SU-DHL-6 (cell line): Measurements from ENCODE around the gene UBE2D1.

Experiments
- H2AFZ ChIP-seq: fragments of 200-600 bp; sonication (generic); 2 replicates; pipeline ENCODE4 v1.6.1; 2014; ENCODE audit warnings: low read depth, mild to moderate bottlenecking, moderate library complexity, mixed read lengths, antibody characterized with exemption, low read length; ENCODE audit not compliant: severe bottlenecking
- H3F3A ChIP-seq: fragments of 200-600 bp; shearing (Covaris generic); 2 replicates; pipeline ENCODE4 v1.6.0; 2016; ENCODE audit warnings: antibody characterized with exemption, mild to moderate bottlenecking; ENCODE audit not compliant: insufficient read depth
- H3K27ac ChIP-seq: fragments of 200-600 bp; sonication (generic); 2 replicates; pipeline ENCODE4 v1.5.1; 2016; ENCODE audit warnings: low read depth, mild to moderate bottlenecking, low read length, moderate library complexity, mixed read lengths
- H3K27me3 ChIP-seq: fragments of 200-600 bp; sonication (generic), shearing (Covaris generic); 2 replicates; pipeline ENCODE4 v1.6.0; 2014; ENCODE audit warnings: mild to moderate bottlenecking, low read length
- H3K36me3 ChIP-seq: fragments of 200-600 bp; sonication (generic); 2 replicates; pipeline ENCODE4 v1.6.1; 2014; ENCODE audit warnings: mild to moderate bottlenecking, low read length, mixed read lengths
- H3K4me2 ChIP-seq: fragments of 300-600, 200-600 bp; shearing (Covaris generic), sonication (generic); 2 replicates; pipeline ENCODE4 v1.6.0; 2014; ENCODE audit warnings: low read length, low read depth, mild to moderate bottlenecking; ENCODE audit not compliant: poor library complexity, severe bottlenecking
- H3K4me3 ChIP-seq: fragments of 200-600 bp; sonication (generic); 2 replicates; pipeline ENCODE4 v1.5.1; 2014; ENCODE audit warnings: antibody characterized with exemption, low read length, mild to moderate bottlenecking, mixed read lengths; ENCODE audit not compliant: insufficient read depth, poor library complexity, severe bottlenecking
- H3K79me2 ChIP-seq: fragments of 200-600 bp; sonication (generic); 2 replicates; pipeline ENCODE4 v1.6.1; 2014; ENCODE audit warnings: mild to moderate bottlenecking, low read length, moderate library complexity; ENCODE audit not compliant: insufficient read depth
- H3K9ac ChIP-seq: fragments of 200-600 bp; sonication (generic); 2 replicates; pipeline ENCODE4 v1.7.0; 2014; ENCODE audit warnings: mild to moderate bottlenecking, low read length
- H3K9me2 ChIP-seq: fragments of 200-600 bp; sonication (generic); replicated peaks from 2 replicates; pipeline ENCODE4 v1.6.1; 2014; ENCODE audit warnings: low read length; ENCODE audit not compliant: insufficient read depth
- H3K9me3 ChIP-seq: fragments of 200-600 bp; sonication (generic); 2 replicates; pipeline ENCODE4 v1.6.1; 2014; ENCODE audit warnings: low read length, mixed read lengths; ENCODE audit not compliant: insufficient read depth
- H4K20me1 ChIP-seq: fragments of 200-600 bp; sonication (generic); 2 replicates; pipeline ENCODE4 v1.6.1; 2014; ENCODE audit warnings: low read depth, mild to moderate bottlenecking, antibody characterized with exemption, low read length, moderate library complexity, mixed read lengths
- CTCF ChIP-seq: fragments of 200-600 bp; sonication (generic); IDR thresholded peaks from one replicate; pipeline ENCODE4 v1.5.1; 2017; ENCODE audit warnings: antibody characterized with exemption, mild to moderate bottlenecking, low read length, moderate library complexity; ENCODE audit not compliant: insufficient read depth, poor library complexity, severe bottlenecking
- EZH2phosphoT487 ChIP-seq: fragments of 200-600 bp; sonication (generic), shearing (Covaris generic); conservative IDR thresholded peaks from 2 replicates; pipeline ENCODE4 v1.6.1; 2018; ENCODE audit warnings: mild to moderate bottlenecking, antibody characterized with exemption, low read length, moderate library complexity, mixed read lengths

UBE2D1 gene

GRCh38 chr10:58322072-58322834, 12.6 kb upstream of the UBE2D1 start:
- no peaks in the 10 kb centered on the region for H3K79me2 ChIP-seq
- no peaks in the 10 kb centered on the region for H3K9me2 ChIP-seq
- H3K27me3 ChIP-seq = no peaks in the 10 kb centered on the region
- no peaks in the 10 kb centered on the region for H3K9me3 ChIP-seq
- H3K9ac ChIP-seq = no peak overlapping the region
- no peak overlapping the region for H3K4me2 ChIP-seq
- H2AFZ ChIP-seq = no peak overlapping the region
- TF ChIP-seq EZH2phosphoT487 (no peak), CTCF (no peak)
- no peaks in the 10 kb centered on the region for H3F3A ChIP-seq
- no peaks in the 10 kb centered on the region for H3K36me3 ChIP-seq
- H3K27ac ChIP-seq = no peak overlapping the region
- no peak overlapping the region for H3K4me3 ChIP-seq
- H4K20me1 ChIP-seq = no peaks in the 10 kb centered on the region

GRCh38 chr10:58322835-58323209, 12.0 kb upstream of the UBE2D1 start:
- TF ChIP-seq EZH2phosphoT487 (no peak), CTCF (no peak)
- H3K4me3 ChIP-seq = no peak overlapping the region
- H3K79me2 ChIP-seq = no peaks in the 10 kb centered on the region
- no peaks in the 10 kb centered on the region for H3K9me2 ChIP-seq
- no peak overlapping the region for H3K27ac ChIP-seq
- H4K20me1 ChIP-seq = no peaks in the 10 kb centered on the region
- H3K27me3 ChIP-seq = no peaks in the 10 kb centered on the region
- H3F3A ChIP-seq = no peaks in the 10 kb centered on the region
- no peak overlapping the region for H3K9ac ChIP-seq
- H3K36me3 ChIP-seq = no peaks in the 10 kb centered on the region
- no peak overlapping the region for H2AFZ ChIP-seq
- no peaks in the 10 kb centered on the region for H3K9me3 ChIP-seq
- no peak overlapping the region for H3K4me2 ChIP-seq

- Histone ChIP-seq H4K20me1 (no peaks in the 10 kb centered on the region), H3K4me2 (no peak overlapping the region), H3K79me2 (no peaks in the 10 kb centered on the region), H3K27ac (no peak overlapping the region), H3K4me3 (no peak overlapping the region), H3K9ac (no peak overlapping the region), H2AFZ (no peak overlapping the region), H3F3A (no peaks in the 10 kb centered on the region), H3K27me3 (no peaks in the 10 kb centered on the region), H3K9me2 (no peaks in the 10 kb centered on the region), H3K36me3 (no peaks in the 10 kb centered on the region), H3K9me3 (no peaks in the 10 kb centered on the region)
- TF ChIP-seq CTCF = no peak
- TF ChIP-seq EZH2phosphoT487 = no peak
Observed at GRCh38 chr10:58326967-58327381, 7.8 kb upstream of the UBE2D1 start.
